NT2/D1 (cell line): ENCODE data around the gene INPP4A.

Source experiments
- YY1 ChIP-seq: IDR thresholded peaks from 2 replicates; pipeline ENCODE4 v1.6.1; 2011; ENCODE audit not compliant: insufficient read length, insufficient read depth
- ZNF274 ChIP-seq: IDR thresholded peaks from 2 replicates; pipeline ENCODE4 v1.6.1; 2011; ENCODE audit warnings: mild to moderate bottlenecking, low read depth, low read length

DNA sequence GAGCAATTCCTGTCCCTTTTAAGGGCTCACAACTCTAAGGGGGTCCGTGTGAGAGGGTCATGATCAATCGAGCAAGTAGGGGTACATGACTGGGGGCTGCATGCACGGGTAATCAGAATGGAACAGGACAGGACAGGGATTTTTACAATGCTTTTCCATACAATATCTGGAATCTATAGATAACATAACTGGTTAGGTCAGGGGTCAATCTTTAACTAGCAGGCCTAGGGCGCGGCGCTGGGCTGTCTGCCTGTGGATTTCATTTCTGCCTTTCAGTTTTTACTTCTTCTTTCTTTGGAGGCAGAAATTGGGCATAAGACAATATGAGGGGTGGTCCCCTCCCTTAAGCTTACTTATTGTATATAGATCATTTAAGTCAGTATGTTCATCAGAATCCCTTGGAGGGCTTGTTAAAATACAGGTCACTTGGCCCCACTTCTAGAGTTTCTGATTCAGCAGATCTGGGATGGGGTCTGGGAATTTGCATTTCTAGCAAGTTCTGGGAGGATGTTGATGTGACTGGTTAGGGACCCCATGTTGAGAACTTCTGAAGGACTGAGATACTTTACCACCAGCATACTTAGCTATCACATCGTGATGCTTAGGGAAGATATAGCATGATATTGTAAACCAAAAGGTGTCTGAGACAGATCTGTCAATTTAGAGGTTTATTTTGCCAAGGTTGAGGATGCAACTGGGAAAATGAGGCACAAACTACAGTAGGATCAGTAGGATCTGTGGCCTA, 2.8 kb upstream of the INPP4A start:
- no peak for TF ChIP-seq ZNF274
- no peak for TF ChIP-seq YY1
